Liver (tissue), 3 donors: ENCODE measurements around the gene LRRN4CL.

ENCODE experiments used
- ATF3 ChIP-seq: IDR thresholded peaks from 2 replicates; pipeline ENCODE4 v1.6.1; 2016; ENCODE audit warnings: antibody characterized with exemption
- CTCF ChIP-seq: fragments of 150-350 bp; IDR thresholded peaks from 2 replicates; pipeline ENCODE4 v1.5.1; 2017; ENCODE audit warnings: improper control_type of control experiment, low read depth, low read length; ENCODE audit not compliant: missing input control
- EGR1 ChIP-seq, 2 donors: IDR thresholded peaks; 2 replicates each; pipeline ENCODE4 v1.6.1; 2016 to 2018; ENCODE audit warnings: antibody characterized with exemption in 2 of 2, low read depth in 2 of 2
- GABPA ChIP-seq, 2 donors: IDR thresholded peaks in 1 of 2; conservative IDR thresholded peaks in 1 of 2; 2 replicates each; pipeline ENCODE4 v1.6.1; 2016; ENCODE audit warnings: antibody characterized with exemption in 2 of 2, mild to moderate bottlenecking in 1 of 2, moderate library complexity in 1 of 2
- JUND ChIP-seq, 2 donors: IDR thresholded peaks; 2 replicates each; pipeline ENCODE4 v1.6.1; 2016; ENCODE audit warnings: antibody characterized with exemption in 2 of 2
- MAX ChIP-seq: IDR thresholded peaks from 2 replicates; pipeline ENCODE4 v1.6.1; 2016; ENCODE audit warnings: antibody characterized with exemption
- NR2F2 ChIP-seq: IDR thresholded peaks from 2 replicates; pipeline ENCODE4 v1.6.1; 2016; ENCODE audit warnings: antibody characterized with exemption
- RAD21 ChIP-seq, 2 donors: IDR thresholded peaks; 2 replicates each; pipeline ENCODE4 v1.6.1; 2016; ENCODE audit warnings: antibody characterized with exemption in 2 of 2, mild to moderate bottlenecking in 2 of 2
- REST ChIP-seq: IDR thresholded peaks from 2 replicates; pipeline ENCODE4 v1.6.1; 2016; ENCODE audit warnings: antibody characterized with exemption, mild to moderate bottlenecking
- RXRA ChIP-seq, 2 donors: IDR thresholded peaks; 2 replicates each; pipeline ENCODE4 v1.6.1; 2017 to 2018; ENCODE audit warnings: antibody characterized with exemption in 2 of 2, mild to moderate bottlenecking in 1 of 2
- SP1 ChIP-seq: IDR thresholded peaks from 2 replicates; pipeline ENCODE4 v1.6.1; 2018; ENCODE audit warnings: antibody characterized with exemption, mild to moderate bottlenecking
- TAF1 ChIP-seq: conservative IDR thresholded peaks from 2 replicates; pipeline ENCODE4 v1.6.1; 2016; ENCODE audit warnings: antibody characterized with exemption, mild to moderate bottlenecking
- YY1 ChIP-seq: IDR thresholded peaks from 2 replicates; pipeline ENCODE4 v1.6.1; 2016; ENCODE audit warnings: antibody characterized with exemption, mild to moderate bottlenecking
- ZBTB33 ChIP-seq: IDR thresholded peaks from 2 replicates; pipeline ENCODE4 v1.6.1; 2016; ENCODE audit warnings: antibody characterized with exemption
- donor health status: healthy.
- donor health status: healthy.

GRCh38 chr11:62716816-62717215 lies 27.5 kb upstream of the LRRN4CL start:
- TF ChIP-seq CTCF (no peak), REST (no peak), TAF1 (no peak), RAD21 (IDR thresholded peaks at IDR 0.05) (no peak), YY1 (no peak), JUND (IDR thresholded peaks at IDR 0.05) (no peak), NR2F2 (no peak), EGR1 (IDR thresholded peaks at IDR 0.05; ENCODE audit: low read depth in 2 of 2) (no peak), SP1 (no peak), ATF3 (no peak), GABPA (IDR thresholded peaks at IDR 0.05 in 1 of 2, conservative IDR thresholded peaks at IDR 0.05 in 1 of 2) (no peak), RXRA (IDR thresholded peaks at IDR 0.05) (no peak), ZBTB33 (no peak), MAX (no peak)
